Spinal cord (tissue), 10 donors: ENCODE data around the gene SLC38A5. TPM values are rescaled to one million over a fixed set of nuclear protein-coding genes. Genes with fewer than 3 reads are reported as not detected.

ENCODE experiments used
- DNase-seq, 6 donors: peaks; one replicate each; pipeline versions ENCODE4 v3.0.0 to v3.0.0-alpha.2; 2013 to 2015; ENCODE audit warnings: low spot score in 6 of 6, low read depth in 4 of 6
- H3K27ac ChIP-seq: one replicate; pipeline ENCODE4 v1.5.1; 2013; ENCODE audit warnings: low read depth, low read length, control low read depth
- H3K27me3 ChIP-seq: one replicate; pipeline ENCODE4 v1.6.1; 2013; ENCODE audit warnings: low read length; ENCODE audit not compliant: control insufficient read depth, insufficient read depth
- H3K36me3 ChIP-seq: one replicate; pipeline ENCODE4 v1.6.1; 2013; ENCODE audit warnings: low read length; ENCODE audit not compliant: control insufficient read depth, insufficient read depth
- H3K4me1 ChIP-seq: one replicate; pipeline ENCODE4 v1.6.1; 2013; ENCODE audit warnings: low read length; ENCODE audit not compliant: control insufficient read depth, insufficient read depth
- H3K4me3 ChIP-seq: one replicate; pipeline ENCODE4 v1.5.1; 2013; ENCODE audit warnings: low read depth, low read length, control low read depth
- H3K9me3 ChIP-seq: one replicate; pipeline ENCODE4 v1.6.1; 2013; ENCODE audit warnings: low read length; ENCODE audit not compliant: control insufficient read depth, insufficient read depth
- WGBS: methylation state at CpG from one replicate; pipeline ENCODE4 v1.1.5; 2013; ENCODE audit warnings: missing lambda C conversion rate; ENCODE audit not compliant: insufficient coverage; 5-methylcytosine and 5-hydroxymethylcytosine counted together
- polyA plus RNA-seq, 2 donors: library from polyadenylated mRNA; unstranded; fragments of 120-200 nt; gene quantifications; one replicate each; pipeline ENCODE4 v1.2.1, GENCODE V29; 2013; ENCODE audit not compliant: insufficient read length in 2 of 2
- total RNA-seq, 2 donors: library from RNA; depleted of rRNA in 1 of 2; stranded (reverse); fragments of 120-200 nt in 1 of 2; fragments of >200 nt in 1 of 2; gene quantifications; one replicate each; pipeline versions ENCODE4 v1.2.3 to v1.2.4, GENCODE V29; 2013 to 2014
- donor health status: healthy.

SLC38A5 gene
- total and polyA plus RNA-seq, 4 donors, result 16.4 to 65.9 (median 53.7) TPM

GRCh38 chrX:48511560-48511959, 41.5 kb upstream of the SLC38A5 start:
- peaks cover 14% of the 10 kb centered on the region for H3K4me1 ChIP-seq
- H3K27me3 ChIP-seq, result no peaks in the 10 kb centered on the region
- H3K36me3 ChIP-seq, result peaks cover 31% of the 10 kb centered on the region
- H3K4me3 ChIP-seq, result no peak overlapping the region
- no peak overlapping the region for H3K27ac ChIP-seq
- DNase-seq, result no peak
- 60% methylated on average over 2 of the region's 4 CpGs for WGBS
- peaks cover under 1% of the 10 kb centered on the region for H3K9me3 ChIP-seq

GRCh38 chrX:48509619-48510018, 39.6 kb upstream of the SLC38A5 start:
- H3K9me3 ChIP-seq, result no peaks in the 10 kb centered on the region
- peak in 1 of 6 donors; percentile 1 for DNase-seq
- no peak overlapping the region for H3K27ac ChIP-seq
- peaks cover 22% of the 10 kb centered on the region for H3K36me3 ChIP-seq
- H3K27me3 ChIP-seq, result no peaks in the 10 kb centered on the region
- peak overlapping the region; percentile 63 for H3K4me3 ChIP-seq
- peaks cover 14% of the 10 kb centered on the region for H3K4me1 ChIP-seq
- WGBS, result 52% methylated on average over 11 of the region's 11 CpGs

- no peak overlapping the region for H3K27ac ChIP-seq
Measured at GRCh38 chrX:48509245-48509590, 39.2 kb upstream of the SLC38A5 start.

GRCh38 chrX:48508400-48509244, 38.6 kb upstream of the SLC38A5 start, which contains the start of gene PORCN:
TSS of gene PORCN (plus strand) at chrX:48508992. CDS start at chrX:48509821, 829 bp downstream.
- H3K9me3 ChIP-seq, result no peaks in the 10 kb centered on the region
- DNase-seq, result peak in 5 of 6 donors; percentile 21 to 90 (median 56)
- no peaks in the 10 kb centered on the region for H3K27me3 ChIP-seq
- peaks cover 17% of the 10 kb centered on the region for H3K36me3 ChIP-seq
- no peak within 1 kb of the TSS for H3K27ac ChIP-seq
- H3K4me3 ChIP-seq, result peak within 1 kb of the TSS; percentile 63
- WGBS, result 25% methylated on average over 51 of the region's 65 CpGs
- peaks cover 14% of the 10 kb centered on the region for H3K4me1 ChIP-seq

More at GRCh38 chrX:48509245-48509590, 39.2 kb upstream of the SLC38A5 start:
- H3K4me3 ChIP-seq, result peak overlapping the region; percentile 63
- WGBS, result 26% methylated on average over 12 of the region's 16 CpGs
- no peaks in the 10 kb centered on the region for H3K9me3 ChIP-seq
- H3K27me3 ChIP-seq, result no peaks in the 10 kb centered on the region
- H3K36me3 ChIP-seq, result peaks cover 20% of the 10 kb centered on the region
- DNase-seq, result peak in 1 of 6 donors; percentile 33
- peaks cover 14% of the 10 kb centered on the region for H3K4me1 ChIP-seq

GRCh38 chrX:48507246-48507645, 37.2 kb upstream of the SLC38A5 start:
- DNase-seq, result no peak

GRCh38 chrX:48505481-48505880, 35.4 kb upstream of the SLC38A5 start:
- Histone ChIP-seq H3K4me1 (peaks cover 14% of the 10 kb centered on the region), H3K27ac (no peak overlapping the region), H3K9me3 (no peaks in the 10 kb centered on the region), H3K4me3 (no peak overlapping the region), H3K27me3 (no peaks in the 10 kb centered on the region), H3K36me3 (no peaks in the 10 kb centered on the region)
- WGBS, result 75% methylated on average over 2 of the region's 5 CpGs
- DNase-seq, result no peak

More at GRCh38 chrX:48507246-48507645, 37.2 kb upstream of the SLC38A5 start:
- H3K27me3 ChIP-seq, result no peaks in the 10 kb centered on the region
- no peak overlapping the region for H3K27ac ChIP-seq
- 62% methylated on average over 3 of the region's 5 CpGs for WGBS
- H3K4me1 ChIP-seq, result peaks cover 14% of the 10 kb centered on the region
- peaks cover 9% of the 10 kb centered on the region for H3K36me3 ChIP-seq
- no peak overlapping the region for H3K4me3 ChIP-seq
- no peaks in the 10 kb centered on the region for H3K9me3 ChIP-seq

GRCh38 chrX:48504261-48504660, 34.2 kb upstream of the SLC38A5 start:
- WGBS, result 66% methylated on average over 4 of the region's 7 CpGs
- H3K27ac ChIP-seq, result no peak overlapping the region
- H3K4me1 ChIP-seq, result peaks cover 6% of the 10 kb centered on the region
- DNase-seq, result no peak
- no peaks in the 10 kb centered on the region for H3K36me3 ChIP-seq
- no peak overlapping the region for H3K4me3 ChIP-seq
- no peaks in the 10 kb centered on the region for H3K9me3 ChIP-seq
- no peaks in the 10 kb centered on the region for H3K27me3 ChIP-seq

GRCh38 chrX:48498374-48498809, 28.3 kb upstream of the SLC38A5 start:
- DNase-seq, result no peak
- no peak overlapping the region for H3K27ac ChIP-seq
- H3K27me3 ChIP-seq, result no peaks in the 10 kb centered on the region
- H3K4me1 ChIP-seq, result peaks cover 8% of the 10 kb centered on the region
- H3K9me3 ChIP-seq, result no peaks in the 10 kb centered on the region
- WGBS, result 70% methylated on average over 5 of the region's 6 CpGs
- H3K4me3 ChIP-seq, result no peak overlapping the region
- H3K36me3 ChIP-seq, result no peaks in the 10 kb centered on the region

- Histone ChIP-seq H3K4me1 (peaks cover 11% of the 10 kb centered on the region), H3K27me3 (no peaks in the 10 kb centered on the region), H3K27ac (no peak overlapping the region), H3K9me3 (no peaks in the 10 kb centered on the region), H3K4me3 (no peak overlapping the region), H3K36me3 (no peaks in the 10 kb centered on the region)
- no peak for DNase-seq
- WGBS, result 35% methylated on average over 2 of the region's 5 CpGs
Measured at GRCh38 chrX:48497871-48498270, 27.8 kb upstream of the SLC38A5 start.

GRCh38 chrX:48496660-48497059, 26.6 kb upstream of the SLC38A5 start:
- DNase-seq, result no peak
- 47% methylated on average over 3 of the region's 4 CpGs for WGBS
- H3K4me3 ChIP-seq, result no peak overlapping the region
- no peaks in the 10 kb centered on the region for H3K9me3 ChIP-seq
- H3K27ac ChIP-seq, result no peak overlapping the region
- no peaks in the 10 kb centered on the region for H3K36me3 ChIP-seq
- H3K4me1 ChIP-seq, result peaks cover 11% of the 10 kb centered on the region
- H3K27me3 ChIP-seq, result no peaks in the 10 kb centered on the region
